GM23248 (cell line): Measurements from ENCODE around the gene INS. TPM values are rescaled to one million over a fixed set of nuclear protein-coding genes. Genes with fewer than 3 reads are reported as not detected.

Source experiments
- DNase-seq: peaks from one replicate; pipeline ENCODE4 v3.0.0-alpha.2; 2015
- H2AFZ ChIP-seq: fragments of 200-600 bp; sonication (generic); 2 replicates; pipeline ENCODE4 v1.6.1; 2016; ENCODE audit warnings: antibody characterized with exemption
- H3F3A ChIP-seq: fragments of 200-600 bp; sonication (generic); 2 replicates; pipeline ENCODE4 v1.6.1; 2016; ENCODE audit warnings: mild to moderate bottlenecking, antibody characterized with exemption, mixed run types; ENCODE audit not compliant: insufficient read depth
- H3K27ac ChIP-seq: fragments of 200-600 bp; sonication (generic); 2 replicates; pipeline ENCODE4 v1.5.1; 2016; ENCODE audit warnings: mild to moderate bottlenecking
- H3K27me3 ChIP-seq: fragments of 200-600 bp; sonication (generic); replicated peaks from 2 replicates; pipeline ENCODE4 v1.6.1; 2016; ENCODE audit warnings: mild to moderate bottlenecking; ENCODE audit not compliant: insufficient read depth
- H3K36me3 ChIP-seq: fragments of 200-600 bp; sonication (generic); 2 replicates; pipeline ENCODE4 v1.6.1; 2016; ENCODE audit warnings: low read depth, mild to moderate bottlenecking
- H3K4me1 ChIP-seq: fragments of 200-600 bp; sonication (generic); 2 replicates; pipeline ENCODE4 v1.6.1; 2016; ENCODE audit warnings: mild to moderate bottlenecking; ENCODE audit not compliant: insufficient read depth
- H3K4me2 ChIP-seq: fragments of 200-600 bp; sonication (generic); one replicate; pipeline ENCODE4 v1.6.1; 2016; ENCODE audit warnings: mild to moderate bottlenecking; ENCODE audit not compliant: unreplicated experiment
- H3K4me3 ChIP-seq: fragments of 200-600 bp; sonication (generic); 2 replicates; pipeline ENCODE4 v1.5.1; 2016; ENCODE audit warnings: mild to moderate bottlenecking
- H3K79me2 ChIP-seq: fragments of 200-600 bp; sonication (generic); 2 replicates; pipeline ENCODE4 v1.6.1; 2016; ENCODE audit warnings: mild to moderate bottlenecking; ENCODE audit not compliant: insufficient read depth
- H3K9ac ChIP-seq: fragments of 200-600 bp; sonication (generic); 2 replicates; pipeline ENCODE4 v1.6.1; 2016; ENCODE audit warnings: mild to moderate bottlenecking
- H3K9me2 ChIP-seq: fragments of 200-600 bp; sonication (generic); 2 replicates; pipeline ENCODE4 v1.6.1; 2016; ENCODE audit warnings: mixed run types, mild to moderate bottlenecking, moderate library complexity; ENCODE audit not compliant: insufficient read depth
- H3K9me3 ChIP-seq: fragments of 200-600 bp; sonication (generic); one replicate; pipeline ENCODE4 v1.6.1; 2017; ENCODE audit warnings: low read depth
- H4K20me1 ChIP-seq: fragments of 200-600 bp; sonication (generic); 2 replicates; pipeline ENCODE4 v1.6.0; 2016; ENCODE audit not compliant: insufficient read depth
- EZH2 ChIP-seq: fragments of 200-600 bp; sonication (generic); IDR thresholded peaks from 2 replicates; pipeline ENCODE4 v1.6.1; 2018; ENCODE audit warnings: antibody characterized with exemption, mild to moderate bottlenecking; ENCODE audit not compliant: insufficient read depth, poor library complexity, severe bottlenecking
- EZH2phosphoT487 ChIP-seq: fragments of 200-600 bp; sonication (generic); IDR thresholded peaks from 2 replicates; pipeline ENCODE4 v1.6.1; 2018; ENCODE audit warnings: antibody characterized with exemption, moderate library complexity, mild to moderate bottlenecking, low read depth; ENCODE audit not compliant: insufficient read depth
- WGBS, 2 experiments: methylation state at CpG; one replicate each; pipeline ENCODE4 v1.1.6; 2015 to 2017; ENCODE audit warnings: low lambda C conversion rate in 2 of 2, low coverage in 1 of 2; ENCODE audit errors: missing lambda C conversion rate in 2 of 2; 5-methylcytosine and 5-hydroxymethylcytosine counted together
- in situ Hi-C: fragments of 300-500 bp; cut with MboI; formaldehyde crosslinking; loops from 2 replicates; pipeline ENCODE4 v1.15.0; 2020
- polyA plus RNA-seq: library from polyadenylated mRNA; unstranded; fragments of >200 nt; fragmentation: Nextera tagmentation; extraction: Ambion mirVana; gene quantifications from 2 replicates; pipeline ENCODE4 v1.2.1, GENCODE V29; 2016
- total RNA-seq: library from RNA; depleted of rRNA; stranded (reverse); fragments of >200 nt; shearing (Covaris generic); gene quantifications from 2 replicates; pipeline ENCODE4 v1.2.3, GENCODE V29; 2014

The INS gene
- total and polyA plus RNA-seq, 2 experiments from 2014 or later, result not detected

DNA sequence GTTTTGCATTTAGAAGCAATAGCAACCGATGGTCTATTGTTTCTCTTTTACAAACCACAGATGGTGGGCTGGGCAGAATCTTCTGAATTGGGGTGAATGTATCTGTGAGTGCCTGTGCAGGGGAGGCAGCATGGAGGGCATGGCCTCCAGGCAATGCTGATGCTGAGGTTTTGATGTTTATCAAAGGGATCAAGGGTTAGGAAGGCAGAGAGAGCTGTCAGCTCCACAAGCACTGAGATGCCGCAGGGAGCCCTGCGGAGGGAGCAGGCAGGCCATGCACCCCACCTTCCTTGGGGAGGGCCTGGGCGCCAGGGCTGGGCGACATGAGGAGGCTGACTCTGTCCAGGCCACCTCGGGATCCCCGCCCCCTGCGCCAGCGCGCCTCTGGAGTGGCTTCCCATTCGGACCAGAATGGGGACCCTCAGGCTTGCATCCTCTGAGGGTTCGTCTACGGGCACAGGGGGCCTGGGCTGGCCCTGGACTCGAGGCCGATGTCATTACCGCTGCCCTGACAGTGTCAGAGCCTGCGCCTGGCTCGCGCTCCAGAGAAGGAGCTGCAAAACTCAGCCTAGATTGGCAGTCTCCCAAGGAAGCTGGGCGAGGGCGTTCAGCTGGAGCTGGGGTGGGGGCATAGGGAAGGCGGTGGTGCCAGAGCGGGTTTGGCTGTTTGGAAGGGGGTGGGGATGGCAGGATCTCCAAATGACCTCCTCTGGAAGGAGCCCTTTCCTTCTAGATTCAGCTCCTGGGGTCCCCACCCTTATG lies 24.5 kb upstream of the INS start:
- Histone ChIP-seq H3K9ac (no peak overlapping the region), H3K27ac (no peak overlapping the region), H3K4me2 (no peak overlapping the region), H3K79me2 (no peaks in the 10 kb centered on the region), H3K4me3 (no peak overlapping the region), H2AFZ (no peak overlapping the region), H3K9me2 (no peaks in the 10 kb centered on the region), H4K20me1 (no peaks in the 10 kb centered on the region), H3K4me1 (no peaks in the 10 kb centered on the region), H3K36me3 (no peaks in the 10 kb centered on the region), H3K9me3 (no peaks in the 10 kb centered on the region), H3K27me3 (peaks cover 39% of the 10 kb centered on the region), H3F3A (no peaks in the 10 kb centered on the region)
- WGBS, 2 experiments, result 46 to 50% methylated on average over 23 of the region's 23 CpGs
- in situ Hi-C loops, result loop anchor here (25.0 kb wide), 2 partner anchors 102 to 702 kb away; partner anchors contain the start of gene CDKN1C
- TF ChIP-seq EZH2 (no peak), EZH2phosphoT487 (no peak)
- no peak for DNase-seq

- Histone ChIP-seq H3K9me3 (no peaks in the 10 kb centered on the region), H3K36me3 (no peaks in the 10 kb centered on the region), H3K4me1 (peaks cover 8% of the 10 kb centered on the region; the same call in 1 of the 2 replicates), H3F3A (no peaks in the 10 kb centered on the region), H3K79me2 (no peaks in the 10 kb centered on the region), H2AFZ (no peak overlapping the region), H3K9ac (no peak overlapping the region), H4K20me1 (no peaks in the 10 kb centered on the region), H3K27me3 (peaks cover 38% of the 10 kb centered on the region), H3K27ac (no peak overlapping the region), H3K9me2 (no peaks in the 10 kb centered on the region), H3K4me2 (no peak overlapping the region), H3K4me3 (no peak overlapping the region)
- 40 to 48% methylated on average over 14 to 20 of the region's 20 CpGs for WGBS, 2 experiments
- in situ Hi-C loops, result loop anchor here (25.0 kb wide), 2 partner anchors 104 to 704 kb away; partner anchors contain the start of gene CDKN1C
- DNase-seq, result no peak
- TF ChIP-seq EZH2 (no peak), EZH2phosphoT487 (no peak)
These were observed 21.9 kb upstream of the INS start for GRCh38 chr11:2182692-2183474.

GRCh38 chr11:2182075-2182474 lies 21.1 kb upstream of the INS start:
- H3K9me3 ChIP-seq, result no peaks in the 10 kb centered on the region
- no peak for DNase-seq
- no peak overlapping the region for H2AFZ ChIP-seq
- no peak overlapping the region for H3K9ac ChIP-seq
- H3K27me3 ChIP-seq, result peaks cover 38% of the 10 kb centered on the region
- peaks cover 8% of the 10 kb centered on the region; the same call in 1 of the 2 replicates for H3K4me1 ChIP-seq
- no peaks in the 10 kb centered on the region for H3K36me3 ChIP-seq
- no peak for TF ChIP-seq EZH2
- no peak for TF ChIP-seq EZH2phosphoT487
- no peak overlapping the region for H3K27ac ChIP-seq
- WGBS, 2 experiments, result 44 to 60% methylated on average over 15 to 16 of the region's 18 CpGs
- H3K79me2 ChIP-seq, result no peaks in the 10 kb centered on the region
- H3K4me3 ChIP-seq, result no peak overlapping the region
- H3K4me2 ChIP-seq, result no peak overlapping the region
- no peaks in the 10 kb centered on the region for H4K20me1 ChIP-seq
- no peaks in the 10 kb centered on the region for H3K9me2 ChIP-seq
- in situ Hi-C loops, result loop anchor here (25.0 kb wide), 2 partner anchors 105 to 705 kb away; partner anchors contain the start of gene CDKN1C
- H3F3A ChIP-seq, result no peaks in the 10 kb centered on the region

GRCh38 chr11:2180789-2181370 lies 19.9 kb upstream of the INS start:
- Histone ChIP-seq H3K4me3 (no peak overlapping the region), H3K27me3 (peaks cover 31% of the 10 kb centered on the region), H3K4me2 (no peak overlapping the region), H3K79me2 (no peaks in the 10 kb centered on the region), H3K4me1 (peaks cover 8% of the 10 kb centered on the region; the same call in 1 of the 2 replicates), H3F3A (no peaks in the 10 kb centered on the region), H3K9ac (no peak overlapping the region), H3K36me3 (no peaks in the 10 kb centered on the region), H4K20me1 (no peaks in the 10 kb centered on the region), H2AFZ (no peak overlapping the region), H3K27ac (no peak overlapping the region), H3K9me3 (no peaks in the 10 kb centered on the region), H3K9me2 (no peaks in the 10 kb centered on the region)
- WGBS, 2 experiments, result 51 to 63% methylated on average over 11 of the region's 11 CpGs
- in situ Hi-C loops, result loop anchor here (25.0 kb wide), 2 partner anchors 106 to 706 kb away; partner anchors contain the start of gene CDKN1C
- DNase-seq, result no peak
- TF ChIP-seq EZH2phosphoT487 (no peak), EZH2 (no peak)
